NCI-H2196 treated with DMSO at 0.1 percent for 48 hours (cell line): ENCODE results near the gene HRG.
"Not testable (repeated sequence)": the region's sequence is repeated elsewhere in the genome, so short reads cannot be mapped to it uniquely, and the experiment has no call there.

Source experiments
- DNase-seq: peaks from one replicate; lab custom pipeline; 2025; ENCODE audit not compliant: unreplicated experiment; lab: John Stamatoyannopoulos, UW

Gene HRG

DNA sequence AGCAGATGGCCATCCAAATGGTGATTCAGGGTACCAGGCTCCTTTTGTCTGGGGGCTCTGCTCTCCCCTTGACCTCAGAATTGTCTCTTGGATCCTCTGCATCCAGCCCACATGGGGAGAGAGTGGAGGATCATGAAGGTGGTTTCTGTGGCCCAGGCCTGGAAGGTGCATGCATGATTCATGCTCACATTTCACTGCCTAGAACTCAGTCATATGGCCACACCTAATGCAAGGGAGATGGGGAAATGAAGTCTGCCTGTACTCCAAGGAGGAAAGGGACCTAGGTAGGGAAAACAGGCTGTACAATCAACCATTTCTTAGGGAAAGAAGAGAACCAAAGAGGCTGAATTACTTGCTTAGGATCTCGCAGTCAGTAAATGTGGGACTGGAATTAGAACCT, 15.1 kb downstream of the HRG start:
- no peak for DNase-seq

DNA sequence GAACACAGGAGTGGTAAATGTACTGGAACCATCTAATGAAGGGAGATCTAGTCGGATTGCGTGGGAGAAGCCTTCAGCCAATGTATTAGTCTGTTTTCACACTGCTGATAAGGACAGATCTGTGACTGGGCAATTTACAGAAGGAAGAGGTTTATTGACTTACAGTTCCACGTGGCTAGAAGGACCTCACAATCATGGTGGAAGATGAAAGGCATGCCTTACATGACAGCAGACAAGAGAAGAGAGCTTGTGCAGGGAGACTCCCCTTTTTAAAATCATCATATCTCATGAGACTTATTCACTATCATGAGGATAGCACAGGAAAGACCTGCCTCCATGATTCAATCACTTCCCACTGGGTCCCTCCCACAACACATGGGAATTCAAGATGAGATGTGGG, 17.0 kb downstream of the HRG start:
- DNase-seq = no peak

DNA sequence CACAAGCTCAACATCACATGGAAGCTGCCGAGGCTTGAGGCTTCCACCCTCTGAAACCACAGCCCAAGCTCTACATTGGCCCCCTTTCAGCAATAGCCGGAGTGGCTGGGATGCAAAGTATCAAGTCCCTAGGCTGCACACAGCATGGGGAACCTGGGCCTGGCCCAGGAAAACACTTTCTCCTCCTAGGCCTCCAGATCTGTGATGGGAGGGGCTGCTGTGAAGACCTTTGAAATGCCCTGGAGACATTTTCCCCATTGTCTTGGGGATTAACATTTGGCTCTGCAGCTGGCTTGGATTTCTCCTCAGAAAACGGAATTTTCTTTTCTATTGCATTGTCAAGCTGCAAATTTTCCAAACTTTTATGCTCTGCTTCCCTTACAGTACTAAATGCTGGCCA, 18.2 kb downstream of the HRG start:
- DNase-seq = no peak

- not testable (repeated sequence) for DNase-seq
Measured at GRCh38 chr3:186686475-186686874, 20.7 kb downstream of the HRG start.

- no peak for DNase-seq
Measured at GRCh38 chr3:186687120-186687651, 21.4 kb downstream of the HRG start.

GRCh38 chr3:186690304-186690703, 24.5 kb downstream of the HRG start:
- not testable (repeated sequence) for DNase-seq

DNA sequence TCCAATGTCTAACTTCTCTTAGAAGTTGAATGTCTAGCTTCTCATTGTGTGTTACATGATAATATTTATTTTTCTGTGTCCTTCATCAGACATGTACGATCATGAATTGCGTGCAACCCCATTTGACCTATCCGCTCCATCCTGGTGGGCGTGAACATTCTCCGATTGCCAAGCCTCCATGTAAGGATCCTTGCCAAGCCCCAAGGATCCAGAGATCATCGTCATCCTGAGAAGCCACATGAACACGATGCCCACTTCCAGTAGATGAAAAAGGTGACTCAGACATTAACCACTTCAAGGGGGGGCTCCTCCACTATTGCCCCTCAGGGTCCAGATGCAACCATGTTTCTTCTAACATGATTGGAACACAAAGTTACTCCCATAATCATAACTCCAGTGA, 25.9 kb downstream of the HRG start:
- no peak for DNase-seq

GRCh38 chr3:186693843-186694242, 28.0 kb downstream of the HRG start:
- DNase-seq = no peak

DNA sequence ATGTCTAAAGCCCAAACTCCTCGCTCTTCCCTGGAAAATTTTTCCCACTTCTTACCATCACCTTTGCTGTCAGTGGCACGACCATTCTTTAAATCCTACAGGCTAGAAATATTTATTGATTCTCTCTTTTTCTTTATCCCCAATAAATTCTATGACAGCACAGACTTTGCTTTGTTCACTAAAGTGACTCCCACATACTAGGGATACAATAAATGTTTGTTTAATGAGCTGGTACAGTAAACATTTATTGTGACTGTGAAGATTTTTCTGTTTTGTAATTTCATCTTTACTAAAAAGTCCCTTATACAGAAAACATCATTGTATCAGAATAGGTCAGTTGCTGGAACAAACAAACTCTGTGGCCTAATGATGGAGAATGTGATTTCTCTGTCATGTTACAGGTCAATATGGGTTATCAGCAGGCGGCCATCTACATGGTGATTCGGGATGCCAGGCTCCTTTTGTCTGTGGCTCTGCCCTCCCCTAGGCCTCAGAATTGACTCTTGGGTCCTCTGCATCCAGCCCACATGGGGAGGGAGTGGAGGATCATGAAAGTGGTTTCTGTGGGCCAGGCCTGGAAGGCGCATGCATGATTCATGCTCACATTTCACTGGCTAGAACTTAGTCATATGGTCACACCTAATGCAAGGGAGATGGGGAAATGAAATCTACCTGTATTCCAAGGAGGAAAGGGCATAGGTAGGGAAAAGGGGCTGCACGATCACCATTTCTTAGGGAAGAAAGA, 28.6 kb downstream of the HRG start:
- no peak for DNase-seq

GRCh38 chr3:186696522-186696921, 30.7 kb downstream of the HRG start:
- no peak for DNase-seq

GRCh38 chr3:186697510-186697909, 31.7 kb downstream of the HRG start:
- no peak for DNase-seq

GRCh38 chr3:186700267-186700666, 34.5 kb downstream of the HRG start:
- no peak for DNase-seq

- not testable (repeated sequence) for DNase-seq
Measured at GRCh38 chr3:186702451-186702850, 36.6 kb downstream of the HRG start.

- no peak for DNase-seq
Measured at GRCh38 chr3:186705882-186706780, 40.3 kb downstream of the HRG start.

DNA sequence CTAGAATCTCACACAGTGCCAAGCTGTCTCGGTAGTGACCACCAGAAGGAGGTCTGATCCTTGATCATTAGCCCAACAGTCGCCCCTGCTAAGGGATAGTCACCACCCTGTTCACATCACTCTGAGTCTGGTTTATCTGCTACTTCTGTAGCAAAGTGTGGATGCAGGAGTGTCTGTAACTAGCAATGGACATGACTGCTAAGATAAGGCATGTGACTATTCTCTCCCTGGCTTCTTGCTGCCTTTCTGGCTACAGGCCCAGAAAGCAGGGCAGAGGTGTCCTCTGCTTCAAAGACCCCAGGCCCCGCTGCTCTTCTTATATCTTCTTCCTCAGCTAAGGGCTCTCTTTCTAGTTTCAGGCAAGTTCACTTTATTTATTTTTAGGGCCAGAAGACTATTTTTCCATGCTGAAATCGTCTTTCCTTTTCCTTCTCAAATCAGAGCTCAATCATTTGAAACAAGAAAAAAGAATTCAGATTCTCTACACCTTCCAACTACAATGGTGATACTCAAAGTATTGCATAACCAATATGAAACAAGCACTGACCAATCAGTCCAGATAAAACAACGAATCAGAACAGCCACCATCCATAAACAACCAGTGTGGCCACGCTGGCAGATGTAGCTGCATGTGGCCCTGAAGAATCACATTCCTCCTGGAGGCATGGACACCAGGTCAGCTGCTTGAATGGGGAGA, 43.3 kb downstream of the HRG start:
- no peak for DNase-seq

GRCh38 chr3:186710694-186711093, 44.9 kb downstream of the HRG start:
- not testable (repeated sequence) for DNase-seq

DNA sequence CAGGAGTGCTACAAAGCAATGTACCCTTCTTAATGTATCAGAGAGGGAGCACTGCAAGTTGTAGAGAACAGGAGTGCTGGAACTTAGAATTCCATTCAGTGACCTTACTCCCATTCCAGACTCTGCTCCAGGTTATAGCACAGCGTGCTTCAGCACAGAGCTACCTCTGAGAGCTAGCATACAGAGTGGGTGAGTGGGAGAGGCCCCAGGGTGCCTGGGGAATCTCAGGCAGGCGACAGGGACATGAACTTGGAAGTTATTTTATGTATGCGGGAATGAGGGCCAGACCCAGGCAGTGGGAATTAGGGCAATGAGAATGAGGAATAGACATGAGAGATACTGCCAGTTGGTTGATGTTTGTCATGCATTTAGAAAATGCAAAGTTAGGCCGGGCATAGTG, 47.7 kb downstream of the HRG start:
- no peak for DNase-seq

DNA sequence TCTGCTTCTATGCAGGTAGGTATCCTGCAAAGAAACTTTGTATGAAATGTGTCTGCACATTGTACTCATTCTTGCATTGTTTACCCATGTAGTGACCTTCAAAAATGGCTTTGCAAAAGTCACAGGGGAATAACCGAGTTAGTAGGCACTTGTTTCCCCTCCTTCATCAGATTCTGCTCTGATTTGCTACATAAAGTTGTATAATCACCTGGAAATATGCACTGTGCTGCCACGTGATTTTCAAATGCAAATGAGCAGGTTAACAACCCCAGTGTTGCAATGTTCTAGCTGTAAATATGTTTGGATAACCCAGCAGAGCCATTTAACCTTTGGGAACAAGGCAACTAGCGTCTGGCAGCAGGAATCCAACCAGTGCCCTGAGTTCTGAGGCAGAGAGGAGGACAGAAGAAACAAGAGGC, 51.2 kb downstream of the HRG start, which contains the start of gene KNG1:
Gene KNG1 (plus strand): TSS at position 321 of the 419 bp plus-strand sequence. CDS start 184 bp downstream, outside the sequence.
- no peak for DNase-seq

GRCh38 chr3:186719945-186720739, 54.3 kb downstream of the HRG start:
- DNase-seq = no peak

DNA sequence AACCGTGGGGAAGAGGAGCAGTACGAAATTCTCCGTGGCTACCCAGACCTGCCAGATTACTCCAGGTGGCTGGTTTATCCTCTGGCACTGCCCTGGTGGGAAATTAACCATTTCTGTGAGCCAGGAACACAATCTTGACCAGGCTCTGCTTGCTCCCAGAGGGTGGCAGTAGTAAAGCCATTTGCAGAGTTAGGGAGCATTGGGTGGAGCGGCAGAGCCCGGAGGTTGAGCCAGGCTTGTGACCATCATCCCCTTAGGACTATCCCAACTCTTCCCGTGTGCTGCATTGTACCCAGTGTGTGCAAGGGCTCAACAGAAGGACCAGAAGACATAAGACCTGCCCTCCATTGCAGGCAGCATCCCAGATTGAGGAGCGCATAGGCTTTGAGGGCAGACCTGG, 56.6 kb downstream of the HRG start:
- DNase-seq = no peak
